HL-60 (cell line): ENCODE data around the gene ERGIC3.

Experiments used
- DNase-seq, 2 experiments: peaks; one replicate each; pipeline ENCODE4 v3.0.0-alpha.2; 2010 to 2020; ENCODE audit warnings: low read depth in 1 of 2, low spot score in 1 of 2
- H3K27ac ChIP-seq: fragments of 250-450 bp; sonication (Bioruptor Pico); replicated peaks from 2 replicates; pipeline ENCODE4 v1.5.1; 2020; ENCODE audit warnings: mild to moderate bottlenecking, moderate library complexity
- H3K27me3 ChIP-seq: fragments of 250-450 bp; sonication (Bioruptor Pico); 2 replicates; pipeline ENCODE4 v1.5.1; 2021; ENCODE audit warnings: mild to moderate bottlenecking, moderate library complexity; ENCODE audit not compliant: insufficient read depth, poor library complexity, severe bottlenecking
- H3K4me3 ChIP-seq: replicated peaks from 2 replicates; pipeline ENCODE4 v1.5.1; 2011; ENCODE audit warnings: mild to moderate bottlenecking, control low read depth, low read length; ENCODE audit not compliant: insufficient read depth
- GABPA ChIP-seq: IDR thresholded peaks from 2 replicates; pipeline ENCODE4 v1.6.1; 2012; ENCODE audit warnings: low read depth
- POLR2AphosphoS5 ChIP-seq: IDR thresholded peaks from 2 replicates; pipeline ENCODE4 v1.6.1; 2012; ENCODE audit warnings: low read depth
- SPI1 ChIP-seq: IDR thresholded peaks from 2 replicates; pipeline ENCODE4 v1.6.1; 2012; ENCODE audit warnings: low read depth, mild to moderate bottlenecking, borderline replicate concordance
- TF ChIP-seq, protein P1 (sequence below): IDR thresholded peaks from one replicate; pipeline ENCODE4 v1.5.1; 2011; ENCODE audit warnings: low read length, control low read depth, inconsistent platforms; ENCODE audit not compliant: insufficient read depth
- TF ChIP-seq, protein P2 (sequence below): IDR thresholded peaks from 2 replicates; pipeline ENCODE4 v1.6.1; 2012; ENCODE audit warnings: low read depth; ENCODE audit not compliant: insufficient replicate concordance

ERGIC3 gene

DNA sequence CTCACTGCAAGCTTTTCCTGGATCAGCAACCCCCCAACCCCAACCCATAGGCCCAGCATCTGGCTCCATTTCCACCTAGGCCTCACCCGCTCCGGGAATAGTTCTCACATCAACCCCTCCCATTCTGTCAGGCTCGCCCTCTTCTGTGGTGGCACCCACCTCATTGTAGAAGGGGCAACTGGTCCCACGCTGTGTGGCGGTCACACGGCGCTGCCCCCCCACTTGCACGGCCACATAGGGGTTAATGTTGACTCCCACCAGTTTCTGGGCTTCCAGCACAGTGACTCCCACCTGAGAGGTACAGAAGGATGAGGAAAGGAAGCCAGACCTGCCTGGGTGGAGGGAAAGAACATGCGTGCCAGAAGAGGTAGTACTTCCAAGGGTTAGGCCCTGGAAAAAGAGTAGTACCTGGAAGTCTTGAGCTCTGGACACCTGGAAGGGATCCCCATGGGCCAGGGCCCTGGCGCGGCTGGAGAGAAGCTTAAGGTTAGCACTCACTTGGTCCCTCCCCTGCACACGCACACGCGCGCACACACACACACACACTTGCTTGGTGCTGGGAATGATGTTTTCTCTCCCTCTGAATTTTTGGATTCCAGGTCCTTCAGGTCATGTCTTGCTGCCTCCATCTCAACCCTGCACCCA lies 61.1 kb downstream of the ERGIC3 start:
- Histone ChIP-seq H3K4me3 (no peak overlapping the region), H3K27me3 (peaks cover 16% of the 10 kb centered on the region), H3K27ac (no peak overlapping the region)
- no peak for DNase-seq
- TF ChIP-seq SPI1 (no peak), GABPA (no peak), POLR2AphosphoS5 (no peak)
- TF ChIP-seq, protein P1, sequence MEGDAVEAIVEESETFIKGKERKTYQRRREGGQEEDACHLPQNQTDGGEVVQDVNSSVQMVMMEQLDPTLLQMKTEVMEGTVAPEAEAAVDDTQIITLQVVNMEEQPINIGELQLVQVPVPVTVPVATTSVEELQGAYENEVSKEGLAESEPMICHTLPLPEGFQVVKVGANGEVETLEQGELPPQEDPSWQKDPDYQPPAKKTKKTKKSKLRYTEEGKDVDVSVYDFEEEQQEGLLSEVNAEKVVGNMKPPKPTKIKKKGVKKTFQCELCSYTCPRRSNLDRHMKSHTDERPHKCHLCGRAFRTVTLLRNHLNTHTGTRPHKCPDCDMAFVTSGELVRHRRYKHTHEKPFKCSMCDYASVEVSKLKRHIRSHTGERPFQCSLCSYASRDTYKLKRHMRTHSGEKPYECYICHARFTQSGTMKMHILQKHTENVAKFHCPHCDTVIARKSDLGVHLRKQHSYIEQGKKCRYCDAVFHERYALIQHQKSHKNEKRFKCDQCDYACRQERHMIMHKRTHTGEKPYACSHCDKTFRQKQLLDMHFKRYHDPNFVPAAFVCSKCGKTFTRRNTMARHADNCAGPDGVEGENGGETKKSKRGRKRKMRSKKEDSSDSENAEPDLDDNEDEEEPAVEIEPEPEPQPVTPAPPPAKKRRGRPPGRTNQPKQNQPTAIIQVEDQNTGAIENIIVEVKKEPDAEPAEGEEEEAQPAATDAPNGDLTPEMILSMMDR = no peak
- TF ChIP-seq, protein P2, sequence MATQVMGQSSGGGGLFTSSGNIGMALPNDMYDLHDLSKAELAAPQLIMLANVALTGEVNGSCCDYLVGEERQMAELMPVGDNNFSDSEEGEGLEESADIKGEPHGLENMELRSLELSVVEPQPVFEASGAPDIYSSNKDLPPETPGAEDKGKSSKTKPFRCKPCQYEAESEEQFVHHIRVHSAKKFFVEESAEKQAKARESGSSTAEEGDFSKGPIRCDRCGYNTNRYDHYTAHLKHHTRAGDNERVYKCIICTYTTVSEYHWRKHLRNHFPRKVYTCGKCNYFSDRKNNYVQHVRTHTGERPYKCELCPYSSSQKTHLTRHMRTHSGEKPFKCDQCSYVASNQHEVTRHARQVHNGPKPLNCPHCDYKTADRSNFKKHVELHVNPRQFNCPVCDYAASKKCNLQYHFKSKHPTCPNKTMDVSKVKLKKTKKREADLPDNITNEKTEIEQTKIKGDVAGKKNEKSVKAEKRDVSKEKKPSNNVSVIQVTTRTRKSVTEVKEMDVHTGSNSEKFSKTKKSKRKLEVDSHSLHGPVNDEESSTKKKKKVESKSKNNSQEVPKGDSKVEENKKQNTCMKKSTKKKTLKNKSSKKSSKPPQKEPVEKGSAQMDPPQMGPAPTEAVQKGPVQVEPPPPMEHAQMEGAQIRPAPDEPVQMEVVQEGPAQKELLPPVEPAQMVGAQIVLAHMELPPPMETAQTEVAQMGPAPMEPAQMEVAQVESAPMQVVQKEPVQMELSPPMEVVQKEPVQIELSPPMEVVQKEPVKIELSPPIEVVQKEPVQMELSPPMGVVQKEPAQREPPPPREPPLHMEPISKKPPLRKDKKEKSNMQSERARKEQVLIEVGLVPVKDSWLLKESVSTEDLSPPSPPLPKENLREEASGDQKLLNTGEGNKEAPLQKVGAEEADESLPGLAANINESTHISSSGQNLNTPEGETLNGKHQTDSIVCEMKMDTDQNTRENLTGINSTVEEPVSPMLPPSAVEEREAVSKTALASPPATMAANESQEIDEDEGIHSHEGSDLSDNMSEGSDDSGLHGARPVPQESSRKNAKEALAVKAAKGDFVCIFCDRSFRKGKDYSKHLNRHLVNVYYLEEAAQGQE = no peak

DNA sequence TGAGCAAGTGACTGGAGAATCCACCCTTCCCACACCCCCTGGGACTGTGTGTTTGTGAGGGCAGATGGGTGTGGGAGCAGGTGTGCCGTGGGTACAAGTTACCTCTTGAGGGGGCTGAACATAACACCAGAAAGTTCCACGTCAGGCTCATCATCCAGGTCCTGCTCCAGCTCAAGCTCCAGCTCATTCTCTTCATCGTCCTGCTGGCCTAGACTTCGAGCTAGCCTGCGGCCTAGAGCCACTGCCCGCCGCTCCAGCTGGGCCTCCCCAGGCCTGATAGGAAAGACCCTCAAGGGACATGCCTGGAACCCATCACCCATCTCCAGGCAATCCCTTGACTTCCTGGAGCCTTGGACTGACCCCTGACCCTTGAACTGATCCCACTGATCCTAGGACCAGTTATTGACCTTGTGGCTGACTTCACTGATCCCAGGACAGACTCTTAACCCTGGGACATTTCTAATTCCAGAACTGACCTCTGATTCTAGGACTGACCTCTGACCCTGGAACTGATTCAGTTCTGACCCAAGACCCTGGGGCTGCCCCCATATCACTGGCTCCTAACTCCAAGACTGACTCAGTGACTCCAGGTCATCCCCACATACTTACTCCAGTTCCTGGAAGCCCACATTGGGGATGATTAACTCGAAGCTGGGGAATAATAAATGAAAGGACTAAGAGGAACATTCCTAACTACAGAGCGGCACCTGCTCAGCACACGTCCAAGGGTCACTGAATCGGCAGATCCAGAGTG lies 62.0 kb downstream of the ERGIC3 start:
- H3K27me3 ChIP-seq = peaks cover 10% of the 10 kb centered on the region
- no peak overlapping the region for H3K4me3 ChIP-seq
- no peak for DNase-seq
- TF ChIP-seq POLR2AphosphoS5 (no peak), SPI1 (no peak), GABPA (no peak)
- TF ChIP-seq, protein P2 = no peak
- TF ChIP-seq, protein P1 = no peak
- H3K27ac ChIP-seq = no peak overlapping the region

DNA sequence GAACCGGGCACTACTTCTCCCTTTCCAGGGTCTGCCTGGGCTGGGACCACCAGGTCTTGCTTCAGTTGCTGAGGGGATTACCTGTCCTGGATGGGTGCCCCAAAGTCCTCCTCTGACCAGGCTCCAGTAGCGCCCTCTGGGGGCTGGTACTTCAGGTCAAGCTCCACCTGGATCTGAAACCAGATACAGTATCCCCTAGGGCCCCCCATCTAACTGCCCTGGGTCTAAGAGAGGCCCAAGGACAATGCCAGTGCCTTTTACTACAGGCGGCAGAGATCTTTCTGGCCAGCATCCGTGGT lies 62.5 kb downstream of the ERGIC3 start:
- H3K27ac ChIP-seq = no peak overlapping the region
- H3K27me3 ChIP-seq = peaks cover 10% of the 10 kb centered on the region
- no peak for TF ChIP-seq POLR2AphosphoS5
- TF ChIP-seq, protein P1 = no peak
- TF ChIP-seq, protein P2 = no peak
- TF ChIP-seq SPI1 = no peak
- TF ChIP-seq GABPA = no peak
- no peak overlapping the region for H3K4me3 ChIP-seq
- DNase-seq = no peak
